ENCODE data around the gene SCP2. TPM values are rescaled to one million over a fixed set of nuclear protein-coding genes. Genes with fewer than 3 reads are reported as not detected.
A peak's percentile ranks its signal among the peaks of the same experiment; 100 is the strongest.

Gene SCP2
- total RNA-seq, 1 donor from 2014 or later = 57.5 TPM

GRCh38 chr1:53011175-53011574 lies 84.1 kb downstream of the SCP2 start:
- TF ChIP-seq, protein P1, sequence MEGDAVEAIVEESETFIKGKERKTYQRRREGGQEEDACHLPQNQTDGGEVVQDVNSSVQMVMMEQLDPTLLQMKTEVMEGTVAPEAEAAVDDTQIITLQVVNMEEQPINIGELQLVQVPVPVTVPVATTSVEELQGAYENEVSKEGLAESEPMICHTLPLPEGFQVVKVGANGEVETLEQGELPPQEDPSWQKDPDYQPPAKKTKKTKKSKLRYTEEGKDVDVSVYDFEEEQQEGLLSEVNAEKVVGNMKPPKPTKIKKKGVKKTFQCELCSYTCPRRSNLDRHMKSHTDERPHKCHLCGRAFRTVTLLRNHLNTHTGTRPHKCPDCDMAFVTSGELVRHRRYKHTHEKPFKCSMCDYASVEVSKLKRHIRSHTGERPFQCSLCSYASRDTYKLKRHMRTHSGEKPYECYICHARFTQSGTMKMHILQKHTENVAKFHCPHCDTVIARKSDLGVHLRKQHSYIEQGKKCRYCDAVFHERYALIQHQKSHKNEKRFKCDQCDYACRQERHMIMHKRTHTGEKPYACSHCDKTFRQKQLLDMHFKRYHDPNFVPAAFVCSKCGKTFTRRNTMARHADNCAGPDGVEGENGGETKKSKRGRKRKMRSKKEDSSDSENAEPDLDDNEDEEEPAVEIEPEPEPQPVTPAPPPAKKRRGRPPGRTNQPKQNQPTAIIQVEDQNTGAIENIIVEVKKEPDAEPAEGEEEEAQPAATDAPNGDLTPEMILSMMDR (IDR thresholded peaks at IDR 0.05; ENCODE audit: partially characterized antibody, unreplicated experiment) = no peak
- Mint-ChIP-seq H3K27ac (ENCODE audit: unreplicated experiment) (no peak overlapping the region), H3K4me1 (ENCODE audit: low read depth, unreplicated experiment) (peaks cover 4% of the 10 kb centered on the region), H3K9me3 (ENCODE audit: unreplicated experiment) (peaks cover 2% of the 10 kb centered on the region), H3K4me3 (ENCODE audit: unreplicated experiment) (no peak overlapping the region), H3K36me3 (ENCODE audit: unreplicated experiment) (no peaks in the 10 kb centered on the region), H3K27me3 (ENCODE audit: unreplicated experiment) (no peaks in the 10 kb centered on the region)
- DNase-seq = no peak

- H3K27ac Mint-ChIP-seq (ENCODE audit: unreplicated experiment) = peak overlapping the region; percentile 34
- peak; percentile 58 for DNase-seq
- no peaks in the 10 kb centered on the region for H3K9me3 Mint-ChIP-seq (ENCODE audit: unreplicated experiment)
- TF ChIP-seq, protein P1 (IDR thresholded peaks at IDR 0.05; ENCODE audit: partially characterized antibody, unreplicated experiment) = no peak
- H3K36me3 Mint-ChIP-seq (ENCODE audit: unreplicated experiment) = no peaks in the 10 kb centered on the region
- peaks cover 10% of the 10 kb centered on the region for H3K4me1 Mint-ChIP-seq (ENCODE audit: low read depth, unreplicated experiment)
- H3K4me3 Mint-ChIP-seq (ENCODE audit: unreplicated experiment) = peak overlapping the region; percentile 93
- no peaks in the 10 kb centered on the region for H3K27me3 Mint-ChIP-seq (ENCODE audit: unreplicated experiment)
Observed at GRCh38 chr1:53014791-53015507, 87.9 kb downstream of the SCP2 start.

GRCh38 chr1:53015508-53015860 lies 88.4 kb downstream of the SCP2 start:
- Mint-ChIP-seq H3K36me3 (ENCODE audit: unreplicated experiment) (no peaks in the 10 kb centered on the region), H3K9me3 (ENCODE audit: unreplicated experiment) (no peaks in the 10 kb centered on the region), H3K4me1 (ENCODE audit: low read depth, unreplicated experiment) (peaks cover 10% of the 10 kb centered on the region), H3K27ac (ENCODE audit: unreplicated experiment) (peak overlapping the region; percentile 6), H3K27me3 (ENCODE audit: unreplicated experiment) (no peaks in the 10 kb centered on the region), H3K4me3 (ENCODE audit: unreplicated experiment) (peak overlapping the region; percentile 93)
- TF ChIP-seq, protein P1 (IDR thresholded peaks at IDR 0.05; ENCODE audit: partially characterized antibody, unreplicated experiment) = no peak
- DNase-seq = no peak

- Mint-ChIP-seq H3K36me3 (ENCODE audit: unreplicated experiment) (no peaks in the 10 kb centered on the region), H3K4me1 (ENCODE audit: low read depth, unreplicated experiment) (peaks cover 10% of the 10 kb centered on the region), H3K9me3 (ENCODE audit: unreplicated experiment) (no peaks in the 10 kb centered on the region), H3K4me3 (ENCODE audit: unreplicated experiment) (peak overlapping the region; percentile 93), H3K27ac (ENCODE audit: unreplicated experiment) (no peak overlapping the region), H3K27me3 (ENCODE audit: unreplicated experiment) (no peaks in the 10 kb centered on the region)
- TF ChIP-seq, protein P1 (IDR thresholded peaks at IDR 0.05; ENCODE audit: partially characterized antibody, unreplicated experiment) = no peak
- no peak for DNase-seq
Observed at GRCh38 chr1:53016705-53017104, 89.6 kb downstream of the SCP2 start.

DNA sequence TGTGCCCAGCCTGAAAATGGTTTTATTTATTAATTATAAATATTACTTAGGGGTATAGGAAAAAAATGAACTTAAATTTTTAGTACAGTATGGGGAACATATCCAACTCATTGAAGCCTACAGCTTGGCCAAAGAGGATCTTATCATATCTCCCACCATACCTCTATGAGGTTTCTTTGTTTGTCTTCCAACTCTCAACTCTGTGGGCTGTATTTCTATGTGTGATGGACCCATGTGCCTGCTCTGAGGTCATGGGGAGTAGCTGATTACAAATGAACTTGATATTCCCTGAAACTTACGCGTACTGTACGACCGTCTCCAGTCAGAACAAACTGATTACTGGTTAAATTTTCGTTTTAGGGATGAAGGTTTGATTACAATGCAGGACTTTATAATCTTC lies 93.5 kb downstream of the SCP2 start:
- no peak for DNase-seq
- TF ChIP-seq, protein P1 (IDR thresholded peaks at IDR 0.05; ENCODE audit: partially characterized antibody, unreplicated experiment) = no peak
- Mint-ChIP-seq H3K4me1 (ENCODE audit: low read depth, unreplicated experiment) (peaks cover 9% of the 10 kb centered on the region), H3K4me3 (ENCODE audit: unreplicated experiment) (no peak overlapping the region), H3K27me3 (ENCODE audit: unreplicated experiment) (no peaks in the 10 kb centered on the region), H3K27ac (ENCODE audit: unreplicated experiment) (no peak overlapping the region), H3K36me3 (ENCODE audit: unreplicated experiment) (no peaks in the 10 kb centered on the region), H3K9me3 (ENCODE audit: unreplicated experiment) (no peaks in the 10 kb centered on the region)
